NCI-H2107 treated with DMSO at 0.1 percent for 48 hours (cell line): ENCODE measurements around the gene DLST.

ENCODE experiments used
- DNase-seq: peaks from one replicate; lab custom pipeline; 2025; ENCODE audit not compliant: unreplicated experiment; lab: John Stamatoyannopoulos, UW

DLST gene

GRCh38 chr14:74881431-74882102, at the start of gene DLST:
TSS of gene DLST (plus strand) at chr14:74881916. CDS start at chr14:74881954, 38 bp downstream.
- peak; percentile 76 for DNase-seq

GRCh38 chr14:74832849-74833248, 48.9 kb upstream of the DLST start:
- no peak for DNase-seq

GRCh38 chr14:74834692-74835392, 46.9 kb upstream of the DLST start:
- DNase-seq = no peak

GRCh38 chr14:74835645-74836250, 46.0 kb upstream of the DLST start:
- DNase-seq = no peak

GRCh38 chr14:74836251-74836960, 45.3 kb upstream of the DLST start:
- DNase-seq = no peak

GRCh38 chr14:74838166-74838565, 43.5 kb upstream of the DLST start:
- DNase-seq = no peak

GRCh38 chr14:74840603-74841030, 41.1 kb upstream of the DLST start:
- no peak for DNase-seq

- no peak for DNase-seq
These were observed 40.2 kb upstream of the DLST start for GRCh38 chr14:74841230-74842207.

GRCh38 chr14:74843653-74844052, 38.1 kb upstream of the DLST start:
- DNase-seq = no peak

GRCh38 chr14:74846168-74846567, 35.5 kb upstream of the DLST start:
- no peak for DNase-seq

GRCh38 chr14:74846968-74847665, 34.6 kb upstream of the DLST start:
- DNase-seq = no peak

- no peak for DNase-seq
These were observed 32.9 kb upstream of the DLST start for GRCh38 chr14:74848768-74849167.

GRCh38 chr14:74852922-74853530, 28.7 kb upstream of the DLST start:
- DNase-seq = no peak

- DNase-seq = no peak
These were observed 28.1 kb upstream of the DLST start for GRCh38 chr14:74853581-74853980.

- DNase-seq = no peak
These were observed 26.7 kb upstream of the DLST start for GRCh38 chr14:74855021-74855420.

GRCh38 chr14:74855945-74856344, 25.8 kb upstream of the DLST start:
- DNase-seq = peak; percentile 75

- peak; percentile 70 for DNase-seq
These were observed 25.4 kb upstream of the DLST start for GRCh38 chr14:74856366-74856765.

- no peak for DNase-seq
These were observed 23.7 kb upstream of the DLST start for GRCh38 chr14:74858022-74858421.

GRCh38 chr14:74859757-74860552, 21.8 kb upstream of the DLST start:
- DNase-seq = no peak
